NCI-H526 (cell line): ENCODE data around the gene DLG4.

Experiments
- DNase-seq, 2 experiments: peaks; one replicate each; lab custom pipeline; 2025; lab: John Stamatoyannopoulos, UW

DLG4 gene

DNA sequence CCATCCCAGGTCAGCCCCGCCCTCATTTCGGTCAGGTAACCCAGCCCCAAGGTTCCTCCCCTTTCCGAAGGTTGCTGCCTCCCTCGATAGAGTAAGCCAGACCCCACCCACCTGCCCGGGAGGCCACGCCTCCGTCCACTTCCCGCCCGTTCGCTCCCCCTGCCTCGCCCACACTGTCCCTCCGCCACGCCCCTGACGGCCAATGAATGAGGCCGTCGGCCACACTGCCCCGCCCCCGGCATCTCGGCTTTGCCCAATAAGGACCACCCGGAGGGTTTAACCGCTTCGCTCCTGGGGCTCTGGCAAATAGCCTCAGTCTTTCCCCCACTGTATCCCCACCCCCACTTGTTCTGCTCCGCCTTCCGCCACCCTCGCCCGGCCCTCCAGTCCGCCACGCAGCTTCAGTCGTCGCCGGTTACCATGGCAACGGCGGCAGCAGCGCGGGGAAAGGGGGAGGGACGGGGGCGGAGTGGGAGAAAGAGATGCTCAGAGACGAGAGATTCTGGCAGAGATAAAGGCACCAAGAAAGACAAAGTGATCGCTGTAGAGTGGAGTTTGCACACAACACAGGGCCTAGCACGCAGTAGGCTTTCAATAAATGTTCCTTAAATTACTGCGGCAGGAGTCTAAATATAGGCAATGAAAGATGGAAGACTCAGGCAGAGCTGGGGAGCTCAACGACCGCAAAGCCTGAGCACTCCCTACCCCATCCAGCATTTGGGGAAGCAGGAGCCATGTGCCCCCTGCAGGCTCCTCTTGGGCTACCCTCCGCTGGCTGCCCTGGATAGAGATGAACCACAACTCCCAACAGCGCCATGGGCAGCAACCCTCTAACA, 5.1 kb downstream of the DLG4 start:
- peak; percentile 92 to 98 for DNase-seq

GRCh38 chr17:7213895-7214299, 5.7 kb downstream of the DLG4 start:
- DNase-seq, result peak; percentile 87 to 91

DNA sequence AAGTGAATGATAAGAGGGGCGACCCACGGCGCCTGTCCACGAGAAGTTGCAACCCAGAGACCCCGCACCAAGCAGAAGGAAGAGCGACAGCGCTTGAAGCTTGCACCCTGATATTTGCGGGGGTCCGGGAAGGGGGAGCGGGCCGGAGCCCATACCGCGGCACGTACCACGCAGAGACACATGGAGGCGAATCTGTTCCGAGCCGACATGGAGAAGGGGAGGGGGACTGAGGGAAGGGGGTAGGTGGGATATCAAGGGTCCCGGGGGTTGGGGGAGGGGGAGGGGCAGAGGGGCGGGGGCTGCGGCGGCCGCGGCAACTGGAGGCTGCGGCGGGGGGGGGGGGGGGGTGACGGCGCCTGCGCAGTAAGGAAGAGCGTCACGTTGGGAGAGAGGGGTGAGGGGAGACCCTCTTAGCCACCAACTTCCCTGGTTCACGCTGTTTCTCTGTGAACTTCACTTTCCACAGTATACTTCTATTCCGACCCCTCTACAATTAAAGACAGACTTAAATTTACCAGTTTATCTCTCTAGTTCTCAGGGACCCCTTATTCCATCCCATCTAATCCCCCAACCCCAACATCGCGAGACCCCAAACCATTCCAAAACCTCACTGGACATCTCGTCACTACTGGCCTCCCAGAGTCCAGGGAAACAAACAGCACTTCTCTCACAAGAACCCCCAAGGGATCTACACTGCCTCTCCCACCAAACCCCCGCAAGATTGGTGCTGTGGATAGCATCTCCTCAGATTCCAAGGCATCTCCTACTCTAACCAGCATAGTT, 8.0 kb downstream of the DLG4 start:
- DNase-seq, result no peak

- DNase-seq, result no peak
Observed at GRCh38 chr17:7208754-7209460, 10.7 kb downstream of the DLG4 start.

DNA sequence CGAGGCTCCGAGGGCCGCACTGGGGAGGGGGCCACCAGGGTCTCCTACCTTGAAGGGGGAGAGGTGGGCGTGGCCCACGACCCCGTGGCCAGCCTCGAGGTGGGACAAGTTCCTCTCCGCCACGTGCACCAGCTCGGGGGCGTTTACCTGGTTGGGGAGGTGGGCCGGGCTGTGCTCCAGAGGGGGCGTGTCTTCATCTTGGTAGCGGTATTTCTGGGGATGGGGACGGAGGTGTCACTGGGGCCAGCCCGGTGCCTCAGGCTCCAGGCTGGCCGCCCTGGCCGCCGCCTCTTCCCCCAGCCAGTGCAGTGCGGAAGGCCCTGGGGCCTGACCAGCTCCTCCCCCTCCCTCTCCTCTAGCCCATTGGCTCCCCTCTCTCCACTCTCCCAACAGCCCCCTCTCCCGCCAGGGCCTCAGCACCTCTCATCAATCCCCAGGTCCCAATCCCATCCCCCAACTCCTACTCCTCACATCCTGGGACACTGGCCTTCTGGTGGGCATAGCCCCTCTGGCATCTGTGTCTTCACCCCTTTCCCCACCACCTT, 11.5 kb downstream of the DLG4 start:
- DNase-seq, result no peak

GRCh38 chr17:7207120-7208001, 12.3 kb downstream of the DLG4 start:
- no peak for DNase-seq

DNA sequence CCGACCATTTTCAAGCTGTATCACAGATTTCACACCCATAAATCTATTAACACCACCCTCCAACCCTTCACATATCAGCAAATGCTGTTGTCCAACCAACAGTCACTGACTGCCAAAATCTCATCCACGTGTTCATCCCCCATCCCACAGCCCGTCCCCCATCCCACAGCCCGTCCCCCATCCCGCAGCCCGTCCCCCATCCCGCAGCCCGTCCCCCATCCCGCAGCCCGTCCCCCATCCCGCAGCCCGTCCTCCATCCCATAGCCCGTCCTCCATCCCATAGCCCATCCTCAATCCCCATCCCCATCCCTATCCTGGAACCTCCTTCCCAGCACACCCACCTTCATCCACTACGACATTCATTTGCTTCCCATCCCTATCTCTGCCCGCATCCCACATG, 14.1 kb downstream of the DLG4 start:
- DNase-seq, result no peak

DNA sequence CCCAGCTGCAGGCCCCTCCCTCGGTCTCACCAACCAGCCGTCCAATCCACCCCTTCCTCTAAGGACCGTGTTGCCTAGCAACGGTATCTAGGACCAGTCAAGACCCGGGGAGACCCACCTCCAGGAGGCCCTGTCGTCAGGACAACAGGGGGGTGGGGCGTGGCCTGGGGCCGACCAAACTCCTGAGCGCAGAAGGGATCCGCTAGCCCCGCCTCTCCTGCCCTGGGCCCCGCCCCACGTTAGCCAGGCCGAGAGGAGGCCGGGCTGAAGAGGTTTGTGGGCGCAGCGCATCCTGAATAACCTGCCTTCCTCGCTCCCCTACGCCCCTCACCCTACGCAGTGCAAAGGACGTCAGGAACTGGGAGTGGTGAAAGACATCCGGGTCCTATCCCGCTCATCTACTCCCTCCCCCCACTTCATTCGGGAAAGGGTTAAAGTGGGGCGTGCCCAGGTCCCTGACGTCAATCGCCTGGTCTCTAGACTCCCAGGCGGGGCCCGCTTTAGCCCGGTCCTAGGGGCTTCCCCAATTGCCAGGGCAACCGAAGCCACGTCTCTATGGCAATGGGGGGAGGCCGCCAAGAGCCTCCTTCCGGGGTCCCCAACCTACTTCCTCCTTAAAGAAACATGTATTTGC, 14.7 kb downstream of the DLG4 start:
- DNase-seq, result peak; percentile 61 to 73

GRCh38 chr17:7204336-7204735, 15.3 kb downstream of the DLG4 start:
- DNase-seq, result no peak

DNA sequence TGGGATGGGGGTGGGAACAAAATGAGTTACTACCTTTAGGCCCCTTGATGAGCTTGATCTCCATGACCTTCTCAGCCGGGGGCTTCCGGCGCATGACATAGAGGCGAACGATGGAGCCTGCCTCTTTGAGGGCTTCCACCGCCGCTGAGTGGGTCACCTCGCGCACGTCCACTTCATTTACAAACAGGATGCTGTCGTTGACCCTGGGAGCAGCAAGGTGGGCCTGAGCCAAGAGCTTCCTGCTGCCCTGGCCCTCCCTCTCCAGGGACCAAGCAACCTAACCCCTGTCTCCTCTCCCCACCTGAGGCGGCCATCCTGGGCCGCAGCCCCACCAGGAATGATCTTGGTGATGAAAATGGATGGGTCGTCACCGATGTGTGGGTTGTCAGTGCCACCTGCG, 16.2 kb downstream of the DLG4 start:
- no peak for DNase-seq

DNA sequence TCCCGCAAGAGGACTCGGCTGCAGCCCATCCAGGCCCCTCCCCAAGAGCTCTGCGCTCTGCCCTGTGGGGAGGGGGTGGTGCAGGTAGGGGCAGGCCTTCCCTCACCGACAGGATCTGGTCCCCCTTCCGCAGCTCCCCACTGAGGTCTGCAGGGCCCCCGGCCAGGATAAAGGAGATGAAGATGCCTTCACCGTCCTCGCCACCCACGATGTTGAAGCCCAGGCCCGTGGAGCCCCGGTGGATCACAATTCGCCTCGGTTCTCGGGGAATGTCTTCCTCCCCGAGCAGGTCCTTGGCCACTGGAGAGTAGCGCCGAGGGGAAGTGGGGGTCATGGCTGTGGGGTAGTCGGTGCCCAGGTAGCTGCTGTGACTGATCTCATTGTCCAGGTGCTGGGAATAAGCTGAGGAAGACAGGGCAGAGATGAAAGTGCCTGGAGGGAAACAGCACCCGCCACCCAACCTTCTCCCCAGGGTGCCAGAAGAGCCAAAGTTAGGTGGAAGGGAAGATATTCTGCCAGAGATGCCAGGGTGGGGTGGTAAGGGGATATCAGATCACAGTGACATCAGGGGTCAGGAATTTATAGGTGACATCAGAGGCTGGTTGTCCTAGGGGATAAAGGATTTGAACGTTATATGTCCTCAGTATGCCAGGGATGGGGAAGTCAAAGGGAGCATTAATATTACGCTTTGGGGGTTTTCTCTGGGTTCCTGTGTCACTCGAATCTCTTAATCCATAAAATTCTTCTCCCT, 22.8 kb downstream of the DLG4 start:
- no peak for DNase-seq

- DNase-seq, result no peak
Observed at GRCh38 chr17:7195971-7196370, 23.7 kb downstream of the DLG4 start.

GRCh38 chr17:7192271-7192937, 27.2 kb downstream of the DLG4 start:
- no peak for DNase-seq

DNA sequence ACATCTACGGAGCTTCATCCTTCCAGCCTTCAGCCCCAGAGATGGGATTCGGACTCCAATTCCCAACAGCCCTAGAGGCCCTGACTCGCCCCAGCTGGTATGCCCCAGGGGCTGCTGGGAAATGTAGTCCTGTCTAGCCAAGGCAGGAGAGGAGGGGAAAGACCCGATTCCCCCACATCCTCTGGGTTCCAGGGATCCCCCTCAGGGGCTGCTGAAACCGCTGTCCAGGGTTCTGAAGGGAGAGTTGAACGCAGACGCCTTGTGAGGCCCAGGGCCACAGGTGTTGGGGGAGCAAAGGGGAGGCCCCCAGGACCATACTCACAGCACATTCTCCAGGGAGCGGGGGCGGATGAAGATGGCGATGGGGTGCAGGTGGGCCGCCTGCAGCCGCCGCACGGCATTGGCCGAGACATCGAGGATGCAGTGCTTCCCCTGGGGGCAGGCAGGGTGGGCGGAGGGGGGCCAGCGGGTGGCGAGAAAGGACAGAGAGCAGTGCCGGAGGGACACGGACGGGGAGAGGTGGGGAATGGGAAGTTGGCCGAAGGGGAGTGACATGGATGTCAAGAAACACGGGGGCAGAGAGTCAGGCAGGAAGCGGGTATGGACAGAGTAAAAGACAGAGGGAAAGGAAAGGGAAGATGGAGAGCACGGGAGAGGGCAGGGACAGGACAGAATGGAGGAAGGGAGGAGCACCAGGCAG, 27.9 kb downstream of the DLG4 start:
- peak in 1 of 2 experiments; percentile 54 for DNase-seq

GRCh38 chr17:7191069-7191468, 28.6 kb downstream of the DLG4 start:
- DNase-seq, result no peak

GRCh38 chr17:7190276-7190917, 29.2 kb downstream of the DLG4 start:
- DNase-seq, result no peak

- DNase-seq, result peak in 1 of 2 experiments; percentile 13
Observed at GRCh38 chr17:7186241-7186640, 33.4 kb downstream of the DLG4 start.

- DNase-seq, result no peak
Observed at GRCh38 chr17:7184647-7185046, 35.0 kb downstream of the DLG4 start.
